HEK293 (cell line): Measurements from ENCODE around the gene MYO1D.

Source experiments
- CTCF ChIA-PET: fragments of 350-600 bp; formaldehyde crosslinking; extraction: SDS; loops from one replicate; lab custom pipeline; 2021; ENCODE audit warnings: antibody characterized with exemption; lab: Yijun Ruan, JAX
- POLR2A ChIA-PET: fragments of 300-600 bp; formaldehyde crosslinking; extraction: SDS; loops from one replicate; lab custom pipeline; 2020; ENCODE audit warnings: antibody characterized with exemption, inconsistent platforms; lab: Yijun Ruan, JAX
- H3K27ac ChIP-seq: fragments of 200-500 bp; sonication (Bioruptor generic); 2 replicates; pipeline ENCODE4 v1.5.1; 2014; ENCODE audit warnings: low read depth, low read length, control low read depth, inconsistent platforms; ENCODE audit errors: extremely low read depth
- H3K36me3 ChIP-seq, 2 experiments: fragments of 200-500 bp in 1 of 2; sonication (Bioruptor generic) in 1 of 2; 1 replicate in 1 of 2; 2 replicates in 1 of 2; pipeline ENCODE4 v1.5.1; 2014 to 2017; ENCODE audit warnings: inconsistent platforms in 2 of 2, low read length in 2 of 2; ENCODE audit not compliant: control insufficient read depth in 2 of 2, insufficient read depth in 1 of 2
- H3K4me1 ChIP-seq: fragments of 200-500 bp; sonication (Bioruptor generic); 2 replicates; pipeline ENCODE4 v1.5.1; 2014; ENCODE audit warnings: mild to moderate bottlenecking, low read length, inconsistent platforms; ENCODE audit not compliant: control insufficient read depth, insufficient read depth
- H3K4me3 ChIP-seq: 2 replicates; pipeline ENCODE4 v1.5.1; 2011; ENCODE audit warnings: low read depth, mild to moderate bottlenecking, control low read depth, low read length, moderate library complexity
- H3K9me3 ChIP-seq: fragments of 200-500 bp; sonication (Bioruptor generic); 2 replicates; pipeline ENCODE4 v1.5.1; 2014; ENCODE audit warnings: low read depth, low read length, inconsistent platforms; ENCODE audit not compliant: control insufficient read depth, insufficient read depth
- MZF1 ChIP-seq: fragments of 450-650 bp; formaldehyde crosslinking; IDR thresholded peaks from 2 replicates; pipeline ENCODE4 v1.5.1; 2017; ENCODE audit warnings: missing biosample characterization, missing genetic modification characterization, borderline replicate concordance
- ZNF23 ChIP-seq: fragments of 450-650 bp; formaldehyde crosslinking; IDR thresholded peaks from 2 replicates; pipeline ENCODE4 v1.5.1; 2016; ENCODE audit warnings: missing biosample characterization, missing genetic modification characterization, borderline replicate concordance
- ZNF335 ChIP-seq: fragments of 450-650 bp; formaldehyde crosslinking; conservative IDR thresholded peaks from 2 replicates; pipeline ENCODE4 v1.5.1; 2016; ENCODE audit warnings: missing biosample characterization, missing genetic modification characterization
- ZNF37A ChIP-seq: fragments of 450-650 bp; IDR thresholded peaks from 2 replicates; pipeline ENCODE4 v1.5.1; 2018; ENCODE audit warnings: missing biosample characterization, missing genetic modification characterization
- ZNF677 ChIP-seq: fragments of 450-650 bp; IDR thresholded peaks from 2 replicates; pipeline ENCODE4 v1.5.0; 2018; ENCODE audit warnings: missing biosample characterization, mild to moderate bottlenecking, missing genetic modification characterization, moderate library complexity
- ZNF792 ChIP-seq: fragments of 450-650 bp; formaldehyde crosslinking; IDR thresholded peaks from 2 replicates; pipeline ENCODE4 v1.5.1; 2016; ENCODE audit warnings: missing biosample characterization, missing genetic modification characterization
- ZNF830 ChIP-seq: fragments of 450-650 bp; IDR thresholded peaks from 2 replicates; pipeline ENCODE4 v1.5.0; 2018; ENCODE audit warnings: missing biosample characterization, missing genetic modification characterization, low read depth, mild to moderate bottlenecking, moderate library complexity
- ZSCAN16 ChIP-seq: fragments of 450-650 bp; formaldehyde crosslinking; IDR thresholded peaks from 2 replicates; pipeline ENCODE4 v1.5.1; 2016; ENCODE audit warnings: missing biosample characterization, missing genetic modification characterization
- TF ChIP-seq, protein P1 (sequence below): fragments of 450-650 bp; formaldehyde crosslinking; IDR thresholded peaks from 2 replicates; pipeline ENCODE4 v1.5.1; 2016; ENCODE audit warnings: missing biosample characterization, missing genetic modification characterization, low read depth
- TF ChIP-seq, protein P2 (sequence below): fragments of 450-650 bp; formaldehyde crosslinking; IDR thresholded peaks from 2 replicates; pipeline ENCODE4 v1.5.1; 2016; ENCODE audit warnings: missing biosample characterization, missing genetic modification characterization, borderline replicate concordance
- TF ChIP-seq, protein P3 (sequence below): fragments of 450-650 bp; formaldehyde crosslinking; conservative IDR thresholded peaks from 2 replicates; pipeline ENCODE4 v1.5.1; 2016; ENCODE audit warnings: low read depth, missing biosample characterization, missing genetic modification characterization

MYO1D gene

DNA sequence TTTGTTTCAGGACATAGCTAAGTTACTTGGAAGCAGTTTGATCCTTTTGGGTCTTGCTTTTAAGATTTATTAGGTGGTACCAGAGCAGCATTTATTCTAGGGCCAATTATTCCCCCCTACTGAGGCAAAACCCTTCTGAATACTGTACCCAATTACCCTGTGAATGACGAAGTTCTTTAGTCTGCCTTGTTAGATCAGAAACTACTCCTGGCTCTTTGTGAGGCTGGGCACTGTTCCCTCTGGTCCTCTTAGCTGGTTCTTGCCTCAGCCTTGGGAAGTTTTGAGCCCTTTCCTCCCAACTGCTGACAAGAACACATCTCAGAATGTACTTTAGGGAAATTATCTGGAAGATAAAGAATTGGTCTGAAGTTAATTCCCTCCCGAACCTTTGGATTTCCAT is 274.5 kb downstream of the MYO1D start:
- H3K4me3 ChIP-seq, result no peak overlapping the region
- no peaks in the 10 kb centered on the region for H3K9me3 ChIP-seq
- H3K36me3 ChIP-seq, result no peaks in the 10 kb centered on the region
- TF ChIP-seq ZNF792 (tag by site-specific recombination), result no peak
- TF ChIP-seq, all 188 proteins: peak for 0
- no peaks in the 10 kb centered on the region for H3K4me1 ChIP-seq
- ChIA-PET POLR2A (no interaction called here), CTCF (no interaction called here)
- H3K27ac ChIP-seq, result no peak overlapping the region

- ChIA-PET POLR2A (no interaction called here), CTCF (no interaction called here)
- no peaks in the 10 kb centered on the region for H3K9me3 ChIP-seq
- H3K4me3 ChIP-seq, result no peak overlapping the region
- H3K36me3 ChIP-seq, result no peaks in the 10 kb centered on the region
- TF ChIP-seq, protein P1, sequence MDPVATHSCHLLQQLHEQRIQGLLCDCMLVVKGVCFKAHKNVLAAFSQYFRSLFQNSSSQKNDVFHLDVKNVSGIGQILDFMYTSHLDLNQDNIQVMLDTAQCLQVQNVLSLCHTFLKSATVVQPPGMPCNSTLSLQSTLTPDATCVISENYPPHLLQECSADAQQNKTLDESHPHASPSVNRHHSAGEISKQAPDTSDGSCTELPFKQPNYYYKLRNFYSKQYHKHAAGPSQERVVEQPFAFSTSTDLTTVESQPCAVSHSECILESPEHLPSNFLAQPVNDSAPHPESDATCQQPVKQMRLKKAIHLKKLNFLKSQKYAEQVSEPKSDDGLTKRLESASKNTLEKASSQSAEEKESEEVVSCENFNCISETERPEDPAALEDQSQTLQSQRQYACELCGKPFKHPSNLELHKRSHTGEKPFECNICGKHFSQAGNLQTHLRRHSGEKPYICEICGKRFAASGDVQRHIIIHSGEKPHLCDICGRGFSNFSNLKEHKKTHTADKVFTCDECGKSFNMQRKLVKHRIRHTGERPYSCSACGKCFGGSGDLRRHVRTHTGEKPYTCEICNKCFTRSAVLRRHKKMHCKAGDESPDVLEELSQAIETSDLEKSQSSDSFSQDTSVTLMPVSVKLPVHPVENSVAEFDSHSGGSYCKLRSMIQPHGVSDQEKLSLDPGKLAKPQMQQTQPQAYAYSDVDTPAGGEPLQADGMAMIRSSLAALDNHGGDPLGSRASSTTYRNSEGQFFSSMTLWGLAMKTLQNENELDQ (tag by site-specific recombination), result no peak
- TF ChIP-seq ZSCAN16 (tag by site-specific recombination) (no peak), ZNF830 (tag by site-specific recombination) (no peak), MZF1 (tag by site-specific recombination) (no peak), ZNF23 (tag by site-specific recombination) (no peak), ZNF677 (tag by site-specific recombination) (no peak), ZNF37A (no peak)
- TF ChIP-seq, protein P2, sequence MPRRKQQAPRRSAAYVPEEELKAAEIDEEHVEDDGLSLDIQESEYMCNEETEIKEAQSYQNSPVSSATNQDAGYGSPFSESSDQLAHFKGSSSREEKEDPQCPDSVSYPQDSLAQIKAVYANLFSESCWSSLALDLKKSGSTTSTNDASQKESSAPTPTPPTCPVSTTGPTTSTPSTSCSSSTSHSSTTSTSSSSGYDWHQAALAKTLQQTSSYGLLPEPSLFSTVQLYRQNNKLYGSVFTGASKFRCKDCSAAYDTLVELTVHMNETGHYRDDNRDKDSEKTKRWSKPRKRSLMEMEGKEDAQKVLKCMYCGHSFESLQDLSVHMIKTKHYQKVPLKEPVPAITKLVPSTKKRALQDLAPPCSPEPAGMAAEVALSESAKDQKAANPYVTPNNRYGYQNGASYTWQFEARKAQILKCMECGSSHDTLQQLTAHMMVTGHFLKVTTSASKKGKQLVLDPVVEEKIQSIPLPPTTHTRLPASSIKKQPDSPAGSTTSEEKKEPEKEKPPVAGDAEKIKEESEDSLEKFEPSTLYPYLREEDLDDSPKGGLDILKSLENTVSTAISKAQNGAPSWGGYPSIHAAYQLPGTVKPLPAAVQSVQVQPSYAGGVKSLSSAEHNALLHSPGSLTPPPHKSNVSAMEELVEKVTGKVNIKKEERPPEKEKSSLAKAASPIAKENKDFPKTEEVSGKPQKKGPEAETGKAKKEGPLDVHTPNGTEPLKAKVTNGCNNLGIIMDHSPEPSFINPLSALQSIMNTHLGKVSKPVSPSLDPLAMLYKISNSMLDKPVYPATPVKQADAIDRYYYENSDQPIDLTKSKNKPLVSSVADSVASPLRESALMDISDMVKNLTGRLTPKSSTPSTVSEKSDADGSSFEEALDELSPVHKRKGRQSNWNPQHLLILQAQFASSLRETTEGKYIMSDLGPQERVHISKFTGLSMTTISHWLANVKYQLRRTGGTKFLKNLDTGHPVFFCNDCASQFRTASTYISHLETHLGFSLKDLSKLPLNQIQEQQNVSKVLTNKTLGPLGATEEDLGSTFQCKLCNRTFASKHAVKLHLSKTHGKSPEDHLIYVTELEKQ (tag by site-specific recombination), result no peak
- no peaks in the 10 kb centered on the region for H3K4me1 ChIP-seq
- no peak overlapping the region for H3K27ac ChIP-seq
These were observed 275.1 kb downstream of the MYO1D start for GRCh38 chr17:32601866-32602265.

GRCh38 chr17:32596628-32597027 is 280.3 kb downstream of the MYO1D start:
- Histone ChIP-seq H3K4me3 (no peak overlapping the region), H3K27ac (no peak overlapping the region), H3K4me1 (no peaks in the 10 kb centered on the region), H3K9me3 (no peaks in the 10 kb centered on the region), H3K36me3 (no peaks in the 10 kb centered on the region)
- ChIA-PET POLR2A (no interaction called here), CTCF (interaction anchor here (0.6 to 0.9 kb wide), 3 partner anchors 84 to 134 kb away, joined by 3 read pairs; no protein-coding TSS in a partner anchor)
- peak; percentile 89 for TF ChIP-seq ZNF335 (tag by site-specific recombination)
- TF ChIP-seq, protein P3, sequence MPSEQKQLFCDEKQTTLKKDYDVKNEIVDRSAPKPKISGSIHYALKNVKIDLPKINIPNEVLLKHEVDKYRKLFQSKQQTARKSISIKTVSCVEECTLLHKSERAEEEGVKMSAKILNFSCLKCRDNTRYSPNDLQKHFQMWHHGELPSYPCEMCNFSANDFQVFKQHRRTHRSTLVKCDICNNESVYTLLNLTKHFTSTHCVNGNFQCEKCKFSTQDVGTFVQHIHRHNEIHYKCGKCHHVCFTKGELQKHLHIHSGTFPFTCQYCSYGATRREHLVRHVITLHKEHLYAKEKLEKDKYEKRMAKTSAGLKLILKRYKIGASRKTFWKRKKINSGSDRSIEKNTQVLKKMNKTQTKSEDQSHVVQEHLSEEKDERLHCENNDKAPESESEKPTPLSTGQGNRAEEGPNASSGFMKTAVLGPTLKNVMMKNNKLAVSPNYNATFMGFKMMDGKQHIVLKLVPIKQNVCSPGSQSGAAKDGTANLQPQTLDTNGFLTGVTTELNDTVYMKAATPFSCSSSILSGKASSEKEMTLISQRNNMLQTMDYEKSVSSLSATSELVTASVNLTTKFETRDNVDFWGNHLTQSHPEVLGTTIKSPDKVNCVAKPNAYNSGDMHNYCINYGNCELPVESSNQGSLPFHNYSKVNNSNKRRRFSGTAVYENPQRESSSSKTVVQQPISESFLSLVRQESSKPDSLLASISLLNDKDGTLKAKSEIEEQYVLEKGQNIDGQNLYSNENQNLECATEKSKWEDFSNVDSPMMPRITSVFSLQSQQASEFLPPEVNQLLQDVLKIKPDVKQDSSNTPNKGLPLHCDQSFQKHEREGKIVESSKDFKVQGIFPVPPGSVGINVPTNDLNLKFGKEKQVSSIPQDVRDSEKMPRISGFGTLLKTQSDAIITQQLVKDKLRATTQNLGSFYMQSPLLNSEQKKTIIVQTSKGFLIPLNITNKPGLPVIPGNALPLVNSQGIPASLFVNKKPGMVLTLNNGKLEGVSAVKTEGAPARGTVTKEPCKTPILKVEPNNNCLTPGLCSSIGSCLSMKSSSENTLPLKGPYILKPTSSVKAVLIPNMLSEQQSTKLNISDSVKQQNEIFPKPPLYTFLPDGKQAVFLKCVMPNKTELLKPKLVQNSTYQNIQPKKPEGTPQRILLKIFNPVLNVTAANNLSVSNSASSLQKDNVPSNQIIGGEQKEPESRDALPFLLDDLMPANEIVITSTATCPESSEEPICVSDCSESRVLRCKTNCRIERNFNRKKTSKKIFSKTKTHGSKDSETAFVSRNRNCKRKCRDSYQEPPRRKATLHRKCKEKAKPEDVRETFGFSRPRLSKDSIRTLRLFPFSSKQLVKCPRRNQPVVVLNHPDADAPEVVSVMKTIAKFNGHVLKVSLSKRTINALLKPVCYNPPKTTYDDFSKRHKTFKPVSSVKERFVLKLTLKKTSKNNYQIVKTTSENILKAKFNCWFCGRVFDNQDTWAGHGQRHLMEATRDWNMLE, result no peak
